GM12878 (cell line): Measurements from ENCODE around the gene WDR91. TPM values are rescaled to one million over a fixed set of nuclear protein-coding genes. Genes with fewer than 3 reads are reported as not detected.

Source experiments
- ATAC-seq: fragments of 200-7000 bp; cut with Tn5 transposase; 3 replicates; pipeline ENCODE4 v1.9.1; 2020; ENCODE audit warnings: mild to moderate bottlenecking, moderate library complexity
- BruUV-seq: library from RNA; stranded (reverse); fragments of 400-500 nt; replicated peaks from 2 replicates; lab custom pipeline; 2021; lab: Mats Ljungman, UMichigan
- CTCF ChIA-PET: fragments of 300-600 bp; sonication (Branson Sonifier 250); formaldehyde crosslinking; extraction: SDS; loops from one replicate; lab custom pipeline; 2021; ENCODE audit warnings: inconsistent platforms; lab: Yijun Ruan, JAX
- POLR2A ChIA-PET: fragments of 350-600 bp; formaldehyde crosslinking; extraction: SDS; loops from one replicate; lab custom pipeline; 2021; ENCODE audit warnings: inconsistent platforms; lab: Charles Lee
- RAD21 ChIA-PET: fragments of 300-600 bp; sonication (Branson Sonifier 250); formaldehyde crosslinking; loops from one replicate; lab custom pipeline; 2023; ENCODE audit warnings: antibody characterized with exemption; ENCODE audit not compliant: unreplicated experiment; lab: Charles Lee
- SMC1A ChIA-PET: fragments of 300-600 bp; sonication (Branson Sonifier 250); formaldehyde crosslinking; loops from one replicate; lab custom pipeline; 2023; ENCODE audit not compliant: unreplicated experiment, uncharacterized antibody; lab: Charles Lee
- DNase-seq: peaks from one replicate; pipeline ENCODE4 v3.0.0-alpha.2; 2011; ENCODE audit warnings: low read depth, low spot score
- FAIRE-seq: peaks from 3 replicates; lab custom pipeline; 2011; peaks lifted over from hg19 to GRCh38; lab: Jason Lieb, UNC
- H2AFZ ChIP-seq: 2 replicates; pipeline ENCODE4 v1.6.0; 2011; ENCODE audit warnings: low read depth, low read length, control low read depth; ENCODE audit not compliant: control insufficient read depth
- H3K27ac ChIP-seq: 2 replicates; pipeline ENCODE4 v1.5.1; 2011; ENCODE audit warnings: control low read depth; ENCODE audit not compliant: control insufficient read depth, insufficient read depth
- H3K27me3 ChIP-seq, 2 experiments: replicated peaks in 1 of 2; 2 replicates each; pipeline versions ENCODE4 v1.6.0 to v1.6.1; 2011; ENCODE audit warnings: low read length in 1 of 2; ENCODE audit not compliant: control insufficient read depth in 2 of 2, insufficient read depth in 2 of 2
- H3K36me3 ChIP-seq, 2 experiments: 2 replicates each; pipeline ENCODE4 v1.5.1; 2011; ENCODE audit warnings: low read length in 1 of 2; ENCODE audit not compliant: control insufficient read depth in 2 of 2, insufficient read depth in 2 of 2
- H3K4me1 ChIP-seq: 2 replicates; pipeline ENCODE4 v1.6.1; 2011; ENCODE audit warnings: mild to moderate bottlenecking, low read length, moderate library complexity, mixed read lengths; ENCODE audit not compliant: control insufficient read depth, insufficient read depth
- H3K4me2 ChIP-seq: 2 replicates; pipeline ENCODE4 v1.6.0; 2011; ENCODE audit warnings: control low read depth; ENCODE audit not compliant: control insufficient read depth, insufficient read depth
- H3K4me3 ChIP-seq: fragments of 200-600 bp; sonication (generic); 2 replicates; pipeline ENCODE4 v1.5.1; 2016
- H3K79me2 ChIP-seq: 2 replicates; pipeline ENCODE4 v1.6.0; 2011; ENCODE audit warnings: low read length; ENCODE audit not compliant: control insufficient read depth, insufficient read depth
- H3K9ac ChIP-seq: 2 replicates; pipeline ENCODE4 v1.8.0; 2011; ENCODE audit warnings: low read length, control low read depth, mixed read lengths; ENCODE audit not compliant: control insufficient read depth, insufficient read depth
- H3K9me3 ChIP-seq: replicated peaks from 3 replicates; pipeline ENCODE4 v1.5.1; 2011; ENCODE audit warnings: mild to moderate bottlenecking, low read length; ENCODE audit not compliant: control insufficient read depth, insufficient read depth
- H4K20me1 ChIP-seq: 2 replicates; pipeline ENCODE4 v1.6.0; 2011; ENCODE audit not compliant: control insufficient read depth, insufficient read depth
- BCL11A ChIP-seq: IDR thresholded peaks from 2 replicates; pipeline ENCODE4 v1.6.1; 2011; ENCODE audit warnings: low read depth, low read length
- BCL3 ChIP-seq: IDR thresholded peaks from 2 replicates; pipeline ENCODE4 v1.6.1; 2011; ENCODE audit warnings: borderline replicate concordance, low read depth, mild to moderate bottlenecking, moderate library complexity, low read length; ENCODE audit not compliant: insufficient read depth, poor library complexity, severe bottlenecking
- CREM ChIP-seq: IDR thresholded peaks from 2 replicates; pipeline ENCODE4 v1.6.1; 2014; ENCODE audit warnings: antibody characterized with exemption, low read depth
- EED ChIP-seq: sonication (generic); IDR thresholded peaks from 2 replicates; pipeline ENCODE4 v1.6.1; 2016; ENCODE audit warnings: antibody characterized with exemption, low read depth
- MTA3 ChIP-seq: IDR thresholded peaks from 2 replicates; pipeline ENCODE4 v1.6.1; 2012; ENCODE audit warnings: low read length, inconsistent platforms, borderline replicate concordance
- NFXL1 ChIP-seq: fragments of 450-650 bp; IDR thresholded peaks from 2 replicates; pipeline ENCODE4 v1.6.1; 2017; ENCODE audit warnings: antibody characterized with exemption, mild to moderate bottlenecking, borderline replicate concordance
- NR2C1 ChIP-seq: fragments of 450-650 bp; IDR thresholded peaks from 2 replicates; pipeline ENCODE4 v1.6.1; 2017; ENCODE audit warnings: antibody characterized with exemption, mild to moderate bottlenecking, moderate library complexity
- POLR2A ChIP-seq: IDR thresholded peaks from 2 replicates; pipeline ENCODE4 v1.6.1; 2011; ENCODE audit warnings: low read depth, mild to moderate bottlenecking, low read length
- RAD21 ChIP-seq: IDR thresholded peaks from 2 replicates; pipeline ENCODE4 v1.6.1; 2011; ENCODE audit warnings: mild to moderate bottlenecking, low read depth, low read length, moderate library complexity; ENCODE audit not compliant: insufficient read depth
- RELA ChIP-seq: fragments of 450-650 bp; IDR thresholded peaks from 2 replicates; pipeline ENCODE4 v1.8.0; 2014; ENCODE audit warnings: borderline replicate concordance; ENCODE audit not compliant: partially characterized antibody
- SPI1 ChIP-seq: IDR thresholded peaks from 2 replicates; pipeline ENCODE4 v1.6.1; 2011; ENCODE audit warnings: low read depth, mild to moderate bottlenecking, low read length, moderate library complexity, borderline replicate concordance; ENCODE audit not compliant: insufficient read depth
- ZBED1 ChIP-seq: IDR thresholded peaks from 2 replicates; pipeline ENCODE4 v1.6.1; 2016; ENCODE audit warnings: borderline replicate concordance
- WGBS: methylation state at CpG from one replicate; pipeline ENCODE4 v1.1.6; 2016; ENCODE audit warnings: low lambda C conversion rate; ENCODE audit not compliant: insufficient replicate concordance, insufficient coverage; ENCODE audit errors: missing lambda C conversion rate; 5-methylcytosine and 5-hydroxymethylcytosine counted together
- in situ Hi-C: fragments of 300-500 bp; cut with MboI; formaldehyde crosslinking; loops from 9 replicates; pipeline ENCODE4 v1.14.3; 2018; ENCODE audit warnings: mixed read lengths
- intact Hi-C: fragments of 100-400 bp; cut with micrococcal nuclease; formaldehyde crosslinking; loops from one replicate; pipeline ENCODE4 v1.14.2; 2022; ENCODE audit not compliant: unreplicated experiment
- polyA plus RNA-seq, 11 experiments: library from polyadenylated mRNA; depleted of rRNA in 4 of 11; unstranded in 6 of 11; stranded (reverse) in 5 of 11; fragments of >200 nt; fragmentation: Nextera tagmentation in 4 of 11; fragmentation: Illumina TruSeq in 1 of 11; extraction: Ambion mirVana in 4 of 11; extraction: Trizol in 1 of 11; gene quantifications; 1 replicate in 1 of 11; 2 replicates in 10 of 11; pipeline versions ENCODE4 v1.2.1 to v1.2.3, GENCODE V29; 2011 to 2016; ENCODE audit warnings: inconsistent platforms in 2 of 11, missing spikeins in 2 of 11, low read depth in 1 of 11
- total RNA-seq, 4 experiments: library from RNA; depleted of rRNA in 3 of 4; stranded (reverse); fragments of >200 nt in 3 of 4; fragmentation: Illumina TruSeq in 1 of 4; extraction: Trizol in 1 of 4; gene quantifications; 2 replicates each; pipeline versions ENCODE4 v1.2.1 to v1.2.3, GENCODE V29; 2013 to 2021

WDR91 gene
- total and polyA plus RNA-seq, 10 of the 15 experiments (the other 5 are each of a cell fraction or from before 2014, with no cell fraction given) = 7.6 to 83.3 (median 16.5) TPM

GRCh38 chr7:135179321-135179925, 31.9 kb downstream of the WDR91 start (continued):
- TF ChIP-seq EED (no peak), BCL3 (no peak), SPI1 (no peak)
- TF ChIP-seq, all 136 proteins: peak for 0

GRCh38 chr7:135178364-135178763, 33.0 kb downstream of the WDR91 start:
- no peak overlapping the region for H3K4me3 ChIP-seq
- ChIA-PET RAD21 (interaction anchor here (0.8 to 11.6 kb wide), 2 partner anchors 8 to 24 kb away, joined by 3 to 146 read pairs; no protein-coding TSS in a partner anchor), SMC1A (interaction anchor here (1.2 to 8.9 kb wide), 4 partner anchors 9 to 96 kb away, joined by 3 to 135 read pairs (median 4); no protein-coding TSS in a partner anchor), POLR2A (interaction anchor here (1.3 to 12.2 kb wide), 2 partner anchors 8 to 31 kb away, joined by 4 to 155 read pairs; no protein-coding TSS in a partner anchor), CTCF (interaction anchor here (0.8 to 12.2 kb wide), 4 partner anchors 10 to 102 kb away, joined by 3 to 109 read pairs (median 4); partner anchors contain the start of gene WDR91)
- H3K27me3 ChIP-seq = no peaks in the 10 kb centered on the region
- H3K4me2 ChIP-seq = no peak overlapping the region
- H3K4me1 ChIP-seq = no peaks in the 10 kb centered on the region; the same call in 1 of the 2 replicates
- 96% methylated on average over 13 of the region's 13 CpGs for WGBS
- in situ Hi-C loops = no loop called here
- H3K9me3 ChIP-seq = peaks cover 48% of the 10 kb centered on the region
- no peak for ATAC-seq
- H2AFZ ChIP-seq = no peak overlapping the region
- no peak for TF ChIP-seq BCL11A
- TF ChIP-seq ZBED1 = no peak
- no peak for TF ChIP-seq POLR2A
- TF ChIP-seq RAD21 = no peak
- TF ChIP-seq RELA = no peak
- no peak for TF ChIP-seq EED
- TF ChIP-seq MTA3 = no peak
- no peak for TF ChIP-seq NR2C1
- no peak for TF ChIP-seq NFXL1
- no peak for TF ChIP-seq CREM
- BruUV-seq = no TSS peak
- H3K36me3 ChIP-seq = peaks cover 10 to 47% of the 10 kb centered on the region in 2 experiments
- H3K9ac ChIP-seq = no peak overlapping the region
- no peak overlapping the region for H3K27ac ChIP-seq
- no peak for FAIRE-seq
- no peaks in the 10 kb centered on the region for H4K20me1 ChIP-seq
- H3K79me2 ChIP-seq = peaks cover 42% of the 10 kb centered on the region
- intact Hi-C loops = no loop called here
- DNase-seq = no peak
